Activated naive CD4-positive, alpha-beta T cell (primary cell): Measurements from ENCODE around the gene FBXL14.

Experiments used
- DNase-seq, 4 experiments: peaks; one replicate each; lab custom pipeline; 2025; lab: John Stamatoyannopoulos, UW

FBXL14 gene

GRCh38 chr12:1593174-1594005 lies 991 bp downstream of the FBXL14 start:
- DNase-seq = peak in 2 of 4 experiments; percentile 40 to 52

- DNase-seq = peak in 2 of 4 experiments; percentile 21 to 37
Measured at GRCh38 chr12:1592444-1593173, 1.8 kb downstream of the FBXL14 start.

GRCh38 chr12:1591543-1591942 lies 2.8 kb downstream of the FBXL14 start:
- DNase-seq = no peak

GRCh38 chr12:1591034-1591433 lies 3.3 kb downstream of the FBXL14 start:
- peak in 1 of 4 experiments; percentile 2 for DNase-seq

GRCh38 chr12:1590221-1590979 lies 4.0 kb downstream of the FBXL14 start:
- DNase-seq = no peak

GRCh38 chr12:1588575-1588947 lies 5.8 kb downstream of the FBXL14 start:
- DNase-seq = no peak

GRCh38 chr12:1587927-1588574 lies 6.3 kb downstream of the FBXL14 start:
- DNase-seq = no peak

- DNase-seq = no peak
Measured at GRCh38 chr12:1584326-1584725, 10.1 kb downstream of the FBXL14 start.

- peak in 2 of 4 experiments; percentile 16 to 24 for DNase-seq
Measured at GRCh38 chr12:1583421-1584078, 10.8 kb downstream of the FBXL14 start.

GRCh38 chr12:1582709-1583050 lies 11.7 kb downstream of the FBXL14 start:
- no peak for DNase-seq

GRCh38 chr12:1581973-1582708 lies 12.2 kb downstream of the FBXL14 start:
- no peak for DNase-seq

- DNase-seq = no peak
Measured at GRCh38 chr12:1580526-1580925, 13.9 kb downstream of the FBXL14 start.

GRCh38 chr12:1579651-1580435 lies 14.5 kb downstream of the FBXL14 start:
- no peak for DNase-seq

GRCh38 chr12:1576410-1577241 lies 17.8 kb downstream of the FBXL14 start:
- DNase-seq = no peak

- DNase-seq = no peak
Measured at GRCh38 chr12:1575408-1576401, 18.7 kb downstream of the FBXL14 start.

GRCh38 chr12:1574865-1575259 lies 19.5 kb downstream of the FBXL14 start:
- no peak for DNase-seq

GRCh38 chr12:1573960-1574864 lies 20.2 kb downstream of the FBXL14 start:
- DNase-seq = no peak
